Prostate gland (tissue), 2 donors: ENCODE results near the gene OPN1SW.

Source experiments
- CTCF ChIP-seq, 4 experiments: fragments of 200-600 bp in 2 of 4; fragments of 450-650 bp in 2 of 4; sonication (generic) in 2 of 4; IDR thresholded peaks; 1 replicate in 3 of 4; 2 replicates in 1 of 4; pipeline ENCODE4 v1.5.1; 2016 to 2019; ENCODE audit warnings: antibody characterized with exemption in 4 of 4, mild to moderate bottlenecking in 2 of 4, moderate library complexity in 2 of 4
- POLR2A ChIP-seq: fragments of 450-650 bp; IDR thresholded peaks from one replicate; pipeline ENCODE4 v1.6.1; 2016; ENCODE audit warnings: antibody characterized with exemption, mild to moderate bottlenecking
- POLR2AphosphoS5 ChIP-seq: sonication (generic); formaldehyde crosslinking; IDR thresholded peaks from one replicate; pipeline ENCODE4 v1.6.1; 2017; ENCODE audit warnings: antibody characterized with exemption

- TF ChIP-seq CTCF (IDR thresholded peaks at IDR 0.05) (no peak), POLR2A (no peak), POLR2AphosphoS5 (no peak)
Measured at GRCh38 chr7:128810997-128811396, 35.4 kb upstream of the OPN1SW start.
